MG63 (cell line): ENCODE results near the gene FGF12. TPM values are rescaled to one million over a fixed set of nuclear protein-coding genes. Genes with fewer than 3 reads are reported as not detected.

Experiments used
- DNase-seq: peaks from one replicate; pipeline ENCODE4 v3.0.0-alpha.2; 2020
- H3K27me3 ChIP-seq: fragments of 250-450 bp; sonication (Bioruptor Pico); 2 replicates; pipeline ENCODE4 v1.5.1; 2020; ENCODE audit warnings: mild to moderate bottlenecking, moderate library complexity
- H3K36me3 ChIP-seq: fragments of 250-450 bp; sonication (Bioruptor Pico); 2 replicates; pipeline ENCODE4 v1.5.1; 2020; ENCODE audit warnings: mild to moderate bottlenecking, moderate library complexity
- H3K4me3 ChIP-seq: fragments of 250-450 bp; sonication (Bioruptor Pico); 2 replicates; pipeline ENCODE4 v1.5.1; 2020; ENCODE audit warnings: mild to moderate bottlenecking, moderate library complexity
- H3K9me3 ChIP-seq: fragments of 250-450 bp; sonication (Bioruptor Pico); 2 replicates; pipeline ENCODE4 v1.5.1; 2020; ENCODE audit warnings: mild to moderate bottlenecking, moderate library complexity
- total RNA-seq: library from RNA; depleted of rRNA; stranded (reverse); fragments of >200 nt; shearing (Covaris generic); gene quantifications from 2 replicates; pipeline ENCODE4 v1.2.3, GENCODE V29; 2014; ENCODE audit warnings: low replicate concordance; rRNA removed

The FGF12 gene
- total RNA-seq, 1 experiment from 2014 or later, result 0.03 TPM

- H3K27me3 ChIP-seq, result no peaks in the 10 kb centered on the region
- peak; percentile 0 for DNase-seq
- no peak overlapping the region for H3K4me3 ChIP-seq
- H3K36me3 ChIP-seq, result no peaks in the 10 kb centered on the region
- H3K9me3 ChIP-seq, result peaks cover 2% of the 10 kb centered on the region; the same call in 1 of the 2 replicates
Measured at GRCh38 chr3:192133271-192133670, 594.1 kb downstream of the FGF12 start.

DNA sequence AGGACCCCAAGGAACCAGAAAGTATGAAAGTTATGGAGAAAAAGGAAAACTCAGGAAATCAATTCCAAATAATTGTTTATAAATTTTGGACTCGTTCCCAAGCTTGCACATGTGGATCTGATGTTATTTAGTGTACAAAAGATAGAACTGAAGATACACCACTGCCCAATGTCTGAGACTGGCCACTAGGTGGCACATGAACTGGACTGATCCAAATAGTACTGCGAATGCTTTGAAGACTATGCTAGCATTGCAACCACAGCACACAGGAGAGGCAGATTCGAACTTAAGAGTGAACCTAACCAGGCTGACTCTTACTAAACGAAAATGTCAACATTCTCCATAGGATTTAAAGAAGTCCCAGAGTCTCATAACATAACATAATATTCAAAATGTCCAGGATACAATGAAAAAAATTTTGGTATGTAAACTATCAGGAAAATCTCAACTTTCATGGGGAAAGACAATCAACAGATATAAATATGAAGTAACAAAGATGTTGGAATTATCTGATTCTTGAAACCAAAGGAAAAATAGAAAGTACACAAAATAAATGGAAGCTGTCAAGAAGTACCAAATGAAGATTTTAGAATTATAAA is 596.7 kb downstream of the FGF12 start:
- Histone ChIP-seq H3K4me3 (no peak overlapping the region), H3K36me3 (no peaks in the 10 kb centered on the region), H3K9me3 (peaks cover 2% of the 10 kb centered on the region; the same call in 1 of the 2 replicates), H3K27me3 (no peaks in the 10 kb centered on the region)
- DNase-seq, result peak; percentile 43

- Histone ChIP-seq H3K36me3 (no peaks in the 10 kb centered on the region), H3K27me3 (no peaks in the 10 kb centered on the region), H3K9me3 (peaks cover 2% of the 10 kb centered on the region; the same call in 1 of the 2 replicates), H3K4me3 (no peak overlapping the region)
- DNase-seq, result no peak
Measured at GRCh38 chr3:192129586-192129985, 597.8 kb downstream of the FGF12 start.

- Histone ChIP-seq H3K36me3 (no peaks in the 10 kb centered on the region), H3K9me3 (peaks cover 2% of the 10 kb centered on the region; the same call in 1 of the 2 replicates), H3K27me3 (no peaks in the 10 kb centered on the region), H3K4me3 (no peak overlapping the region)
- DNase-seq, result no peak
Measured at GRCh38 chr3:192128922-192129321, 598.4 kb downstream of the FGF12 start.

- Histone ChIP-seq H3K36me3 (no peaks in the 10 kb centered on the region), H3K9me3 (peaks cover 2% of the 10 kb centered on the region; the same call in 1 of the 2 replicates), H3K27me3 (no peaks in the 10 kb centered on the region), H3K4me3 (no peak overlapping the region)
- DNase-seq, result no peak
Measured at GRCh38 chr3:192128060-192128459, 599.3 kb downstream of the FGF12 start.

- DNase-seq, result peak; percentile 12
- H3K36me3 ChIP-seq, result no peaks in the 10 kb centered on the region
- no peaks in the 10 kb centered on the region for H3K9me3 ChIP-seq
- 0 out of 2 replicates have a peak, but pooled peaks cover 2% of the 10 kb centered on the region for H3K27me3 ChIP-seq
- H3K4me3 ChIP-seq, result no peak overlapping the region; the same call in 1 of the 2 replicates
Measured at GRCh38 chr3:192122832-192123594, 604.3 kb downstream of the FGF12 start.

- no peaks in the 10 kb centered on the region for H3K9me3 ChIP-seq
Measured at GRCh38 chr3:192121923-192122322, 605.4 kb downstream of the FGF12 start.

DNA sequence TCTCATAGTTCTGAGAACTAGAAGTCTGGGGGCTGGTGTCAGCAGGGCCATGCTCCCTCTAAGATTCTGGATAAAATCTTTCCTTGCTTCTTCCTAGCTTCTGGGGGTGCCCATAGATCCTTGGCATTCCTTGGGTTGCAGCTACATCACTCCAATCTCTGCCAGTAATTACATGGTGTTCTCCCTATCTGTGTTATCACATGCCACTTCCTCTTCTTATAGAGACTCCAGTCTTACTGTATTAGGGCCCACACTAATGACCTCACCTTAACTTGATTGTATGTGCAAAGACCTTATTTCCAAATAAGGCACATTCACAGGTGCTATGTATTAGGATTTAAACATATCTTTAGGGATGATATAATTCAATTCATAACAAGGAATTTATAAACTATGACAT is 618.5 kb downstream of the FGF12 start:
- H3K27me3 ChIP-seq, result no peaks in the 10 kb centered on the region
- no peak overlapping the region for H3K4me3 ChIP-seq
- H3K36me3 ChIP-seq, result no peaks in the 10 kb centered on the region
- no peaks in the 10 kb centered on the region for H3K9me3 ChIP-seq
- DNase-seq, result no peak

More at GRCh38 chr3:192121923-192122322, 605.4 kb downstream of the FGF12 start:
- Histone ChIP-seq H3K27me3 (0 out of 2 replicates have a peak, but pooled peaks cover 2% of the 10 kb centered on the region), H3K36me3 (no peaks in the 10 kb centered on the region), H3K4me3 (no peak overlapping the region)
- no peak for DNase-seq

DNA sequence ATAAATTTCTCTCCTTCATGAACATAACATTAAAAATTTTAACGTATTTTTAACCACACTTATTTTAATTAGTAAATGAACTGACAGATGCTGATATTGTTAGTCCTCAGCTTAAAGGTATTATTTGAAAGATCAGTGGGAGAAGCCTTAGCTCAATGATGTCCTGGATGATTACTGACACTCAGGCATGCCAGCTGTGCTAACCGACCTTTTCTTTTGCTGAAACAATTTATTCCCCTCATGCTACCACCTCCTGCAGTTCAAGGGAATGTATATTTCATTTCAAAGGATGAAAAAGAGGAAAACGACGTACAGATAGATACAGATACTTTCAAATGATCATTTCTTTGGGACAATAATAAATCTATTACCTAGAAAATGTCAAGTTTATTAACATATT is 620.8 kb downstream of the FGF12 start:
- H3K27me3 ChIP-seq, result no peaks in the 10 kb centered on the region

GRCh38 chr3:192092388-192093005 is 634.8 kb downstream of the FGF12 start:
- Histone ChIP-seq H3K27me3 (no peaks in the 10 kb centered on the region), H3K36me3 (no peaks in the 10 kb centered on the region), H3K4me3 (no peak overlapping the region), H3K9me3 (no peaks in the 10 kb centered on the region; the same call in 1 of the 2 replicates)
- no peak for DNase-seq

More for the DNA sequence above, 620.8 kb downstream of the FGF12 start:
- Histone ChIP-seq H3K9me3 (no peaks in the 10 kb centered on the region), H3K4me3 (no peak overlapping the region), H3K36me3 (no peaks in the 10 kb centered on the region)
- no peak for DNase-seq

DNA sequence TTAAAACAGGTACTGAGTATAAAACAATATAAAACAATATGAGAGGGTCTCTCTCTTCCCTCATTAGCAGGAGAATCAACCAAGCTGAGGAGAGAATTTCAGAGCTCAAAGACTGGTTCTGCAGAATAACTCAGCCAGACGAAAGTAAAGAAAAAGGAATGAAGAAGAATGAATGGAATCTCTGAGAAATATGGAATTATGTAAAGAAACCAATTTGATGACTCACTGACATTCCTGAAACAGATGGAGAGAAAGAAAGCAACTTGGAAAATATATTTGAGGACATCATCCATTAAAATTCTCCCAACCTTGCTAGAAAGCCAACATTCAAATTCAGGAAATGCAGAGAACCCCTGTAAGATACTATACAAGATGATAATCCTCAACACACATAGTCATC is 635.5 kb downstream of the FGF12 start:
- DNase-seq, result no peak
- Histone ChIP-seq H3K36me3 (no peaks in the 10 kb centered on the region), H3K9me3 (no peaks in the 10 kb centered on the region; the same call in 1 of the 2 replicates), H3K27me3 (no peaks in the 10 kb centered on the region), H3K4me3 (no peak overlapping the region)

DNA sequence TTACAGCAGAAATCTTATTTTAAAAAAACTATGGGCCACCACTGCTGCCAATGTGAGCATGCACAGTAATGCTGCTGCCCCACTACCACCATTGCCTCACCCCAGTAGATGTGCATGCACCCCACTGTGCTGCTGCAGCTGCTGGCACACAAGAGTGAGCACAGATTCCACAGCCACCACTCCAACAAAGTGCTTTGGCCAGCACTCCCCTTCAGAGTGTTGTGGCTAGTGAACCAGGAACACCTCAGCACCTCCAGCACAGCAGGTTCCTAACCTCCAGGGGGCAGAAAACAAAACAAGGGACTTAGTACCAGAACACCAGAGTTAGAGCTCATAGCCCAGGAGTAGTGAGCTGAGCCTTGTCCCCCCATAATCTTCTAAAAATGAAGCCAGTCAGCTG is 636.8 kb downstream of the FGF12 start:
- Histone ChIP-seq H3K4me3 (no peak overlapping the region), H3K36me3 (no peaks in the 10 kb centered on the region), H3K27me3 (no peaks in the 10 kb centered on the region), H3K9me3 (no peaks in the 10 kb centered on the region; the same call in 1 of the 2 replicates)
- DNase-seq, result no peak

Other genes with a start within 250 kb of the FGF12 start
- 23.8 and 26.4 TPM in 2 replicates for gene MB21D2, start 190.3 kb upstream of the FGF12 start, total RNA-seq